SK-N-MC (cell line): ENCODE results near the gene AFF2.

Source experiments
- EZH2 ChIP-seq: fragments of 200-600 bp; sonication (generic); IDR thresholded peaks from one replicate; pipeline ENCODE4 v1.6.1; 2017; ENCODE audit warnings: antibody characterized with exemption
- FOXP2 ChIP-seq: optimal IDR thresholded peaks from 2 replicates; pipeline ENCODE3; 2011; ENCODE audit warnings: mild to moderate bottlenecking, moderate library complexity; ENCODE audit not compliant: insufficient read depth; ENCODE audit errors: extremely low read length, control extremely low read depth
- POLR2AphosphoS5 ChIP-seq: IDR thresholded peaks from 2 replicates; pipeline ENCODE4 v1.6.1; 2012; ENCODE audit warnings: mild to moderate bottlenecking, low read depth, low read length, borderline replicate concordance

GRCh38 chrX:148755111-148755510 is 254.7 kb downstream of the AFF2 start:
- no peak for TF ChIP-seq POLR2AphosphoS5
- no peak for TF ChIP-seq EZH2
- no peak for TF ChIP-seq FOXP2
